OCI-LY7 (cell line): Measurements from ENCODE around the gene SSPN. TPM values are rescaled to one million over a fixed set of nuclear protein-coding genes. Genes with fewer than 3 reads are reported as not detected.

Experiments used
- BruUV-seq: library from RNA; stranded (reverse); fragments of 400-500 nt; replicated peaks from 2 replicates; lab custom pipeline; 2021; lab: Mats Ljungman, UMichigan
- CTCF ChIA-PET: fragments of 300-600 bp; sonication (Branson Sonifier 250); formaldehyde crosslinking; loops from one replicate; lab custom pipeline; 2022; ENCODE audit warnings: antibody characterized with exemption; ENCODE audit not compliant: unreplicated experiment; lab: Charles Lee
- POLR2A ChIA-PET: fragments of 300-600 bp; sonication (Branson Sonifier 250); formaldehyde crosslinking; loops from one replicate; lab custom pipeline; 2022; ENCODE audit warnings: antibody characterized with exemption; lab: Charles Lee
- DNase-seq: peaks from one replicate; pipeline ENCODE4 v3.0.0-alpha.2; 2015; ENCODE audit warnings: low spot score
- H2AFZ ChIP-seq: fragments of 200-600 bp; sonication (generic), shearing (Covaris generic); 2 replicates; pipeline ENCODE4 v1.6.1; 2014; ENCODE audit warnings: mild to moderate bottlenecking, antibody characterized with exemption, low read length, moderate library complexity
- H3K27ac ChIP-seq: fragments of 200-600 bp; sonication (generic); 2 replicates; pipeline ENCODE4 v1.5.1; 2014; ENCODE audit warnings: mixed run types, low read depth, mild to moderate bottlenecking, moderate library complexity, low read length, inconsistent platforms; ENCODE audit not compliant: poor library complexity, severe bottlenecking
- H3K36me3 ChIP-seq: fragments of 200-600 bp; sonication (generic); 2 replicates; pipeline ENCODE4 v1.6.1; 2014; ENCODE audit warnings: mild to moderate bottlenecking, antibody characterized with exemption, low read length, moderate library complexity, mixed read lengths; ENCODE audit not compliant: insufficient read depth
- H3K4me1 ChIP-seq: fragments of 200-600 bp; sonication (generic); 2 replicates; pipeline ENCODE4 v1.5.1; 2014; ENCODE audit warnings: mild to moderate bottlenecking, low read length; ENCODE audit not compliant: insufficient read depth, poor library complexity, severe bottlenecking
- H3K4me2 ChIP-seq: fragments of 200-600 bp; sonication (generic); 2 replicates; pipeline ENCODE4 v1.6.1; 2014; ENCODE audit warnings: mild to moderate bottlenecking, low read length
- H3K4me3 ChIP-seq: fragments of 200-600 bp; sonication (generic); 2 replicates; pipeline ENCODE4 v1.5.1; 2014; ENCODE audit warnings: mild to moderate bottlenecking, low read depth, low read length; ENCODE audit not compliant: poor library complexity, severe bottlenecking
- H3K79me2 ChIP-seq: fragments of 200-600 bp; sonication (generic); 2 replicates; pipeline ENCODE4 v1.6.1; 2016; ENCODE audit warnings: low read depth, mild to moderate bottlenecking, low read length, moderate library complexity, mixed read lengths; ENCODE audit not compliant: insufficient read depth
- H3K9me2 ChIP-seq: fragments of 200-600 bp; sonication (generic); 2 replicates; pipeline ENCODE4 v1.6.1; 2016; ENCODE audit warnings: mild to moderate bottlenecking, low read length, mixed read lengths; ENCODE audit not compliant: insufficient read depth
- H3K9me3 ChIP-seq: fragments of 200-600 bp; sonication (generic); 2 replicates; pipeline ENCODE4 v1.6.1; 2014; ENCODE audit warnings: mild to moderate bottlenecking, mixed run types, low read length, mixed read lengths
- H4K20me1 ChIP-seq: fragments of 200-600 bp; sonication (generic); 2 replicates; pipeline ENCODE4 v1.6.1; 2014; ENCODE audit warnings: mild to moderate bottlenecking, antibody characterized with exemption, low read length, moderate library complexity, mixed read lengths; ENCODE audit not compliant: insufficient read depth
- EZH2phosphoT487 ChIP-seq: fragments of 200-600 bp; sonication (generic); IDR thresholded peaks from 2 replicates; pipeline ENCODE4 v1.6.1; 2018; ENCODE audit warnings: low read depth, borderline replicate concordance, mild to moderate bottlenecking, mixed run types, antibody characterized with exemption, low read length, moderate library complexity, mixed read lengths
- intact Hi-C: fragments of 100-400 bp; cut with micrococcal nuclease; formaldehyde crosslinking; loops from one replicate; pipeline ENCODE4 v1.10.0; 2022; ENCODE audit not compliant: unreplicated experiment
- total RNA-seq, 2 experiments: library from RNA; depleted of rRNA in 1 of 2; stranded (reverse); fragments of >200 nt in 1 of 2; shearing (Covaris generic) in 1 of 2; gene quantifications; 2 replicates each; pipeline ENCODE4 v1.2.3, GENCODE V29; 2014 to 2022
- TF ChIP-seq, protein P1 (sequence below): fragments of 200-600 bp; sonication (generic); conservative IDR thresholded peaks from 2 replicates; pipeline ENCODE4 v1.5.1; 2014; ENCODE audit warnings: mild to moderate bottlenecking, antibody characterized with exemption, low read length, moderate library complexity, mixed read lengths

Gene SSPN
- total RNA-seq, 2 experiments from 2014 or later = not detected

GRCh38 chr12:26227361-26227745 is 32.0 kb downstream of the SSPN start:
- no peak overlapping the region for H3K4me3 ChIP-seq
- POLR2A ChIA-PET = no interaction called here
- H3K4me2 ChIP-seq = no peak overlapping the region
- no peaks in the 10 kb centered on the region for H3K4me1 ChIP-seq
- BruUV-seq = no TSS peak
- no peaks in the 10 kb centered on the region for H4K20me1 ChIP-seq
- CTCF ChIA-PET = no interaction called here
- H3K27ac ChIP-seq = no peak overlapping the region
- no peak overlapping the region for H2AFZ ChIP-seq
- no peak for DNase-seq
- no peaks in the 10 kb centered on the region for H3K36me3 ChIP-seq
- H3K79me2 ChIP-seq = no peaks in the 10 kb centered on the region
- TF ChIP-seq, protein P1, sequence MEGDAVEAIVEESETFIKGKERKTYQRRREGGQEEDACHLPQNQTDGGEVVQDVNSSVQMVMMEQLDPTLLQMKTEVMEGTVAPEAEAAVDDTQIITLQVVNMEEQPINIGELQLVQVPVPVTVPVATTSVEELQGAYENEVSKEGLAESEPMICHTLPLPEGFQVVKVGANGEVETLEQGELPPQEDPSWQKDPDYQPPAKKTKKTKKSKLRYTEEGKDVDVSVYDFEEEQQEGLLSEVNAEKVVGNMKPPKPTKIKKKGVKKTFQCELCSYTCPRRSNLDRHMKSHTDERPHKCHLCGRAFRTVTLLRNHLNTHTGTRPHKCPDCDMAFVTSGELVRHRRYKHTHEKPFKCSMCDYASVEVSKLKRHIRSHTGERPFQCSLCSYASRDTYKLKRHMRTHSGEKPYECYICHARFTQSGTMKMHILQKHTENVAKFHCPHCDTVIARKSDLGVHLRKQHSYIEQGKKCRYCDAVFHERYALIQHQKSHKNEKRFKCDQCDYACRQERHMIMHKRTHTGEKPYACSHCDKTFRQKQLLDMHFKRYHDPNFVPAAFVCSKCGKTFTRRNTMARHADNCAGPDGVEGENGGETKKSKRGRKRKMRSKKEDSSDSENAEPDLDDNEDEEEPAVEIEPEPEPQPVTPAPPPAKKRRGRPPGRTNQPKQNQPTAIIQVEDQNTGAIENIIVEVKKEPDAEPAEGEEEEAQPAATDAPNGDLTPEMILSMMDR = no peak
- TF ChIP-seq EZH2phosphoT487 = no peak
- no peaks in the 10 kb centered on the region for H3K9me3 ChIP-seq
- intact Hi-C loops = no loop called here
- no peaks in the 10 kb centered on the region for H3K9me2 ChIP-seq

- POLR2A ChIA-PET = interaction anchor here (1.2 kb wide), 1 partner anchor 8 kb away, joined by 4 read pairs; no protein-coding TSS in a partner anchor
- CTCF ChIA-PET = no interaction called here
- no peaks in the 10 kb centered on the region for H3K9me3 ChIP-seq
- no peak overlapping the region for H3K4me2 ChIP-seq
- BruUV-seq = no TSS peak
- H3K27ac ChIP-seq = no peak overlapping the region
- H3K4me3 ChIP-seq = no peak overlapping the region
- H4K20me1 ChIP-seq = no peaks in the 10 kb centered on the region
- no peaks in the 10 kb centered on the region for H3K4me1 ChIP-seq
- intact Hi-C loops = no loop called here
- H3K79me2 ChIP-seq = no peaks in the 10 kb centered on the region
- no peaks in the 10 kb centered on the region for H3K9me2 ChIP-seq
- H2AFZ ChIP-seq = no peak overlapping the region
- no peaks in the 10 kb centered on the region for H3K36me3 ChIP-seq
- no peak for DNase-seq
- TF ChIP-seq, protein P1 = no peak
- no peak for TF ChIP-seq EZH2phosphoT487
Observed at GRCh38 chr12:26229910-26230309, 34.5 kb downstream of the SSPN start.

- no peak overlapping the region for H3K27ac ChIP-seq
- CTCF ChIA-PET = no interaction called here
- no peaks in the 10 kb centered on the region for H3K9me3 ChIP-seq
- no peak overlapping the region for H3K4me2 ChIP-seq
- H3K79me2 ChIP-seq = no peaks in the 10 kb centered on the region
- H3K4me1 ChIP-seq = no peaks in the 10 kb centered on the region
- no peaks in the 10 kb centered on the region for H4K20me1 ChIP-seq
- no TSS peak for BruUV-seq
- H3K9me2 ChIP-seq = no peaks in the 10 kb centered on the region
- TF ChIP-seq, protein P1 = no peak
- no peak for TF ChIP-seq EZH2phosphoT487
- no peak overlapping the region for H2AFZ ChIP-seq
- no peaks in the 10 kb centered on the region for H3K36me3 ChIP-seq
- POLR2A ChIA-PET = interaction anchor here (0.6 to 1.2 kb wide), 3 partner anchors 10 to 250 kb away, joined by 3 to 4 read pairs (median 3); no protein-coding TSS in a partner anchor
- no peak overlapping the region for H3K4me3 ChIP-seq
- no peak for DNase-seq
- intact Hi-C loops = no loop called here
Observed at GRCh38 chr12:26231470-26231869, 36.1 kb downstream of the SSPN start.
